Stimulated activated naive CD4-positive, alpha-beta T cell treated with Interleukin-2 at 50 U/mL for 16 hours (primary cell): ENCODE measurements around the gene DPP4.

Source experiments
- DNase-seq: peaks from one replicate; lab custom pipeline; 2025; lab: John Stamatoyannopoulos, UW

Gene DPP4

DNA sequence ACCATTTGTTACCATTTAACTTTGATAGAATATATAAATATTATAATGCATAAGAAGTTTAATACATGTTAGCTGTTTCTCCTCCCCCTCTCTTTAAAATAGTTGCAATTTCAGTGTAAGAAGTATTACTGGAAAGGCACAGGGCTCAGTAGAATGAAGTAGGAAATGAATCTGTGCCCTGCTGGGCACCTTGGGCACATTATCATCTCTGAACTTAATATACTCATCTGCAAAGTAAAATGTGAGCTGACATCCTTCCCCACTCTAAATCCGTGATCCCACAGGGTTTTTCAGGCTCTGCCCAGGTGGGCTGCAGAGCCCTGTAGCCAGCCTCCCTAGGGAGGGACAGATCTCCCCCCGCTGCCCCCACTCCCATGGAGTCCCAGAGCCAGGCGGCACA lies 56.8 kb downstream of the DPP4 start:
- DNase-seq = no peak

DNA sequence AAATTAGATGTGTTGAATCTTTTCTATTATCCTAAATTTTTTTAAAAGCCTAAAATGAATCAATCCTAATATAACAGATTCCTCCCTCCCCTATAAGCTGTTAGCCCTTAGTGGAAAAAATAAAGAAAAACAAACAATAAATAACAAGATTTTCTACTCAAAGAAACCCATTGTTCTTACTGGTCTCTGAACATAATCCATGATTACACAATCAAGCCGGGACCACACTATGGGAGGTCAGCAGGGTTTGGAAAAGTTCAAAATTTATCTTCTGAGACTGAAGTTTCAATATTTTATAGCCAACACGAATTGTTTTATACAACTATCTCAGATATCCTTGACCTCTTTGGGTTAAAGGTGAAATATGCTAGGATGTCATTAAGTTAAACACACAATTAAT lies 57.9 kb downstream of the DPP4 start:
- DNase-seq = no peak

DNA sequence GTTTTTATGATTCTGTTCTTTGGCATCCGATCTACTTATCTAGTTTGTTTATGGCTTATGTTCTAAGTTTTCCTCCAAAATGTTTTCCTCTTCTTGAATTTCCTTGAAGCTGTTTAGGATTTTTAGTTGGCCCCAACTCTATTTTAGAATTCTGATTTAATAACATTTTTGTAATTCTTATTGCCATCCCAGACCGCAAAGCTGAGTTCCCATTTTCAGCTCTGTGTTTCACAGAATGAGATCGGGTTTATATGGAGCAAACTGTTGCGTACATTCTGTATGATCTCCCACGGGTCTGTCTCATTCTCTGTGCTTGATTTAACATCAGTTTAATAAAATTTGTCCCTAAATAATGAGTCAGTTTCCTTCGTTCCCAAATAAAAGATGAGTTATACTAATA lies 59.3 kb downstream of the DPP4 start:
- no peak for DNase-seq

DNA sequence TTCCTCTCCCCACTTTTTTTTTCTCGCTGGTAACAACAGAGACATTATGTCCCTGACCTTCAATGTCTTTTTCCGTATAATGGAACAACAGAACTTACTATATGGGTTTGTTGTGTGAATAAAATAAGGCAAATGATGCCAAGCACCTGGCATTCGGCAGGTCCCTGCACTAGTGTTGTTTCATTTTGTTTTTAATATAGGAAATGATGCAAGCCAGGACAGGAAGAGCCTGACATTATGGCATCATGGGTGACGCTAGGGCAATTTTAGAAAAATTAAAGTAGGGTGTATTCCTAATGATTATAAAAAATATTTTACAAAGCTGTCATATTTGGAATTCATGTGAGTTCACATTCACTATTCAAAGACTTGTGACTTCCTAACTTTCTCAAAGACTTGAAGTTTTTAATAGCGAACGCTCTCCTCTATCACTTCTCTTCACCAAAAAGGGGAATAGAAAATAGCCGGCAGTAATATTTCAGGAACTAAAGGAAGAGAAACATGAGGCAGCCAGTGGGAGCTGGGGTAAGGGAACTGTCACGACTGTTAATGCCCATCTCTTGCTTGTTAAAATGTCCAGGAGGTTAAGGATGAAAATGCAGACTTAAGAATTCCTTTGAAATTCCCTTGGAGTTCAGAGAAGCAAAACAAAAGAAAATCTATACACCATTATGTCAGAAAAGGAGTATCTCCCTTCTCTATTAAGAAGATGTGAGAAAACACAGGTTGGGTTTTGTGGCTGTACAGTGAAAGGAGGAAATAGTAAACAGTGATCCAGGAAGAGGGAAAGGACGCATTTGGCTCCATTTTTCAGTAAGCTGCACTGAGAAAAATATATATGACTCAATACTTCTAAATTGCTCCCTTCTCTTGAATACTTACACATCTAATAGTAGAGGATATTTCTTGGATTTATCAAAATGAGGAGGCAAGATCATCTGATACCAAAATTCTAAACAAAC lies 60.2 kb downstream of the DPP4 start:
- no peak for DNase-seq

DNA sequence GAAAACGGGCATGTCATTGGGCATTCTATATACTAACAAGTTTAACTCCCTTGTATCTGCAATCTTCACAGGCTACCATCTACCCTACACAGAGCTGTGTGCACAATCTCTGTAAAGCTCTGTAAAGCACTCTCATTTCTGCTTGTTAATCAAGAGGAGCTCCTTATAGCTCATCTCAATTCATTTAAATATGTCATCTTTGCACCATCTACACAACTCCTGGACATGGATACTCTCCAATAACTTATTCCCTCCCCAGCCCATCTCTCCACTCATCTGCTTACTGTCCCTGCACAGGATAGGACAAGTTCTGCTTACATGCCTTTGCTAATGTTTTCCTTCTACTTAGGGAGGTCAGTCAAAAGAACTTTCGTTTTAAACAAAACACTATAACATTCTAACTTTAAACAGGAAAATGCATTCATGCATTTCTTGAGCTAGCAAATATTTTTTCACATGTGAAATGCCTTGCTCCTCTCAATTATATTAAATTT lies 61.4 kb downstream of the DPP4 start:
- no peak for DNase-seq

DNA sequence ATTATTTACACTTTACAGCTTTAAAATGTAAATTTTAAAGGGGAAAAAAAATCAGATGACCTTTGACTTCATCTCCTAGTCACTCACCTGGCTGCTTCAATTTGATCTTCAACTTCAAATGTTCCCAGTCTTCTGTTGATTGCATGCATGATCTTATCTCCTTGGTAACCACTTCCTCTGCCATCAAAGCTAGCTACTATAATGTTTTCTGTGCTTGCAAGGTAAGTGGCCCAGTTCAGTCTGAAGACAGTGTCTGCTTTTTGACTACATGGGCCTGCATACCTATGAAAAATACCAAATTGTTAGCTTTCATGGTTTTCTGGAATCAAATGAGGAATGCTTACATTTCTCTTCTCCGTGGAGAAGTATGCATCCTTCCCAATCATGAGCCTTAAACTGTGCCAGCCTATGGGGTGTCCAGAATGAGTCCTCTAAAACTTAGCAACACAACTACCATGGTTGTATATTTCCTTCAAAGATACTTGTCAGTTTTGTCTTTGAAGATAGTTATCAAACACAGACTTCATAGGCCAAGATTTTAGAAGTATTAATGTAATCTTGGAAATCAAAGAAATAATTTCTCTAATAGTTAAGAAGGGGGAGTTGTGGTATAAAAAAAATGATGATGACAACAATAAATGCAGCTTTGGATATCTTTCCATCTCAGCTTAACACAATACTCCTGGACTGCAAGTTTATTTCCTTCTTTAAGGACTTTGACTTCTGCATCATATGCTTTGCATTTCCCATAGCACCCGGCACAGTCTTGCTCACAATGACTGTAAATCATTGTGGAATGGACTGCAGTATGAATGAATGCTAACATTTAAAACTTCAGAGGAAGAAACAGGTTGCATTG lies 62.1 kb downstream of the DPP4 start:
- no peak for DNase-seq

DNA sequence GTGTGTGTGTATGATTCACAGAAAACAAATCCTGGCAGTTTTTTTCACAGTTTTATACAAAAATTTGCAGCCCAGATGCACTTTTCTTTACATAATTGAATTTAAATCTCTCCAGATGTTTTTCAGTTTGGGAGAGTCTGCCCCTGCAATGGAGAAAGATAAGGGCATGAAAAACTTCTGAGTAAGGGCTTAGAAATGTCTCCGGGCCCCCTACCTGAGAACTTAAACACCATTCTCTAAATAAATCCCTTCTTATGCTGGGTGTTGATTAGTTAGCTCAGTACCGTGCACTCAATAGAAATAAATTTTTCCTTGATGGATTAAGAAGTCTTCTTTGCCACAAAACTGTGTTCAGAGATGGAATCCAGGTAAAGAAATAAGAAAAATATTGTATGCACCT lies 64.5 kb downstream of the DPP4 start:
- DNase-seq = no peak

DNA sequence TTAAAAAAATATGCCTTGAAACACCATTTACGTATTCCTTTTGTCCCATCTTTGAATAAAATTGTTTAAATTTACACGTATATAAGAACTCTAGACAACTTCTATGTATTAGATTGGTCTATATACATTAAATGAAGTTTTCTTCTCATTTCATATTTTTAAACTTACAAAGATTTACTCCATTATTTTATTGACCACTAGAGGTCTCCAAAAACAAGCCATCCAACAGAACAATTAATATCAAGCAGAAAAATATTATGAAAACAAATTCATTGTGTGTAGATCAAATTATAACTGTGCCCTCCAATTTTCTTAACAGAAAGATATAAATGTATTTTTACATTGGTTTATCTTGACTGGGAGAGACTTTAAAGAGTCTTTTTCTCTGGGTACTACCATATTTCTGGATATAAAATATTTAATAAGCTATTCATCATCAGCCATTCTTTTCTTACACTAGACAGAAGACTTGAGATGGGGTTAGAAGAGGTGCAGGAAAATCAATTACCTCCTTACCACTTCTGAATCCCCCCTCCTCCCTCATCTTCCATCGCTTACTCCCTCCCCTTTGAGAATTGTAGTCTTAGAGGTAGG lies 66.5 kb downstream of the DPP4 start:
- DNase-seq = no peak

DNA sequence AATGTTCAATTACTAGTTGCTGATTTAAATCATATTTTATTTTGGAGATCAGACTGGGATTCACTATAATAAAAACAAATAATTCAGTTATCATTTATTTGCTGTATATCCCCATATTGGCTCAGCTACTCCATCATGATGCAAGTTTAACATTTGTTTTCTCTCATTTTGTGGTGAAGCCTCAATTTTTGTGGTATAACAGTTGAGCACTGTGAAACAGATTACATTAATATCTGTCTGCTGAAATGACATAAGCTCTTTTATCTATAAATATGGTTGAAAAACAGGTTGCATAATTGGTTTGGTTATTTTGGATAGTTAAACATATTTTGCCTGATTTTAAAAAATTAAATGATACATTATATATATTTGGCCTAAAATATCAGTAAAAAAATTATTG lies 67.7 kb downstream of the DPP4 start:
- no peak for DNase-seq

DNA sequence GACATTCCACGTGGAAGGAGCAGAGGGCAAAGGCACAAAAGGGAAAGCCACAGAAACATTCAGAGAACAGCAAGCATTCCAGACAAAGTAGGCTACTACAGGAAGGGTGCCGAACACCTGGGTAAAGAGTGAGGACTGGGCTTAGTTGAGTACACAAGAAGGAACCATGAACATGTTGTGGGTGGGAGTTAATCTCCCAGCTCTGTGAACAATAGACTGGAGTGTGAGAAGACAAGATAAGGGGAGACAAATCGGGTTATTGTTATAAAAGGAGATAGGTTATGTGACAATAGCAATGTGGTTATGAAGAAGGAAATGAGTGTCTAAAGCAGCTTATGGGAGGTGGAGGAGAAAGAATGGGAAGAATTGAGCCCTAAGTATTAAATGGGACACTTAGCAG lies 70.0 kb downstream of the DPP4 start:
- no peak for DNase-seq

DNA sequence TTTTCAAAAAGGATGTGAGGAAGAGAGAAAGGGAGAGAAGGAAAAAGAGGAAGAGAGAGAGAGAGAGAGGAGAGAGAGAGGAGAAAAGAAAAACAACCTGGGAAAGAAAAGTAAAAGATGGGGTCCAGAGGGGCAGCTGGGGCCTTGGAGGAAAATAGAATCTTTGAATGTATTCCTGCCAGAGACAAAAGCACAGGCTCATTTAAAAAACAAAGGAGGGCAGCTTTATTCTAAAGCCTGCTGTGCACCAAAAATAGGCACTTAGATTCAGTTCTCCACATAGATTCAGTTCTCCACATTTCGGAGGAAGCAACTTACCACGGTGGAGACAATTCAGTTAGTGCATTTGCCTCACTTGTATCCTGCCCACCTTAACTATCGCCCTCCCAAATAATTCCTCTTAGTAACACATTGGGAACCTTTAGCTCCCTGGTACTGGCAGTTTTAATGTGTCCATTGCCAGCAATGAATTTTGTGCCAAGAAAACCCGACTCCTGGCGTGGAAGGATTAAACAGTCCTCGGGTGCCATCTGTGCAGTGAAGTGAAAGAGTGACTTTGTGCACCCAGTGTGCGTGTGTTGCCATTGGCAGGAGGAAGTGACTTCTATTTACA lies 71.3 kb downstream of the DPP4 start:
- DNase-seq = no peak

DNA sequence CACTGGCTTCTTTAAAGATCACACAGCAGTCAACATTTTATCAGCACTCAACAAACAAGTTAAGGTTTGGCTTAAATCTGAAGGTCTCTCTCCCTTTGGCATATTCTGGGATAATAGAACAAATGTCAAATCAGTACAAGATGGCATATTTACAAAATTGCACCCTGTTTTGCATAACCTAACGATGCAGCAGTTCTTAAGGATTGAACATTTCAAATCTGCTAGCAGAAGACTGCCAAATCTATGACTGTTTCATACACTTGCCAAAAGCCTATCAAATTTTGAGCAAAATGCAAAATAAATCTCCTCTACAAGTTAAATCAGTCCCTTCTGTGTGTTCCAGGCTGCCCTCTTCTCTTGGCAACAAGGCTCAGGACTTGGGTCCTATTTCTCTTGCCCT lies 73.6 kb downstream of the DPP4 start:
- DNase-seq = no peak

DNA sequence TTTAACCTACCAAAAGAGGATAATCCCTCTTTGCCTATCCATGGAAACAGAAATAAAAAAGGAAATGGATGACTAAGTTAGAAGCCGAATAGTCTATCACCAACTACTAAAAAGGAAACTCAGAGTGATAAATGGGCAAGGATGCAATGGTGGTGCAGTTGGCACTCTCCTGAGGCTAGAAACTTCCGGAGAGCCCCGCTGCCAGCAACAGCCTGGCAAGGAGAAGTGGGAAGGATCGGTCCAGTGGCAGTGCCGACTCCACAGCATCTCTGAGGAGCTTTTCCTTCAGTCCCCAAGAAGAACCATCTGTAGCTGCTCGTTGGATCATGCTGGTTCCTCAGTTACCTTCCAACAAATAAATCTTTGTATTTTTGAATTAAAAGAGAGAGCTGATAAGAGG lies 74.7 kb downstream of the DPP4 start:
- DNase-seq = no peak

DNA sequence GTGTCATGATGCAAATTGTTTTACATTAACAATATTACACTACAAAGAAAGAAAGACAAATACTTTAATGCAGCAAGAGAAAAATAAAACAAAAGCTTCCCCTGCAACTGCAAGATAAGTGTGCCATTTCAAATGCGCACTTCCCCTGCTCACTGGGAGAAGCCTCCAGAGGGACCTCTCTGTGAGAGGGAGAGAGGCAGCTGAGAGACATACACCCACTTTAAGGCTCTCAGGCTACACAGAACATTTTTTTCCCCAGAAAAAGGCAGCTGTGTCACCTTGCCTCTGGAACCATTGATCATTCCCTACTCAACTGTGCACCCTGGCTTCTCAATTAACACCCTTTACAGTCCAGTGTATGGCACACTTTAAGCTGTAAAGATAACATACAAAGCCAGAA lies 75.2 kb downstream of the DPP4 start:
- DNase-seq = no peak

DNA sequence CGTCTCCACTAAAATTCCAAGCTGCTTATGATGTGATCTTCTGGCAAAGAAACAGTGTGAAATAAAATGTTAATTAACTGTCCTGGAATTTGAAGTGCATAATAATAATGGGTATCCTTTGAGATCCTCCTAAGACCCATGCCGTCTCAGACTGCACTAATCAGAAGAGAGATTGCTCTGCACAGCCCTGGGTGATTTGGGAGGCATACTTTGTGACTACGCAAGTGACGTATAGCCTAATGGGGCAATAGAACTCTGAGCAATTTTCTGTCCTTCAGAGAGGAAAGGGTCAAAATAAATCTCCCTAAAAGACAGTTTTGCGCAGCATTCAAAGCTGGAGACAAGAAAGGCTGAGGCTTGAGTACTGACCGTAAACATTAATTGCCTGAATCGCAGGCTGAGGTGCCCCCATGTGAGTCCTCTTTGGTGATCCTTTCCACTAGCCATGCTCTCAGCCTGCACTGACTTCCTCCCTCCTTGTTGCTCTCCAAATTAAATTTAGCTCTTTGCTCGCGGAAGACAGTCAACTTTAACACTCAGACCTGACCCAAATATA lies 76.0 kb downstream of the DPP4 start:
- no peak for DNase-seq

DNA sequence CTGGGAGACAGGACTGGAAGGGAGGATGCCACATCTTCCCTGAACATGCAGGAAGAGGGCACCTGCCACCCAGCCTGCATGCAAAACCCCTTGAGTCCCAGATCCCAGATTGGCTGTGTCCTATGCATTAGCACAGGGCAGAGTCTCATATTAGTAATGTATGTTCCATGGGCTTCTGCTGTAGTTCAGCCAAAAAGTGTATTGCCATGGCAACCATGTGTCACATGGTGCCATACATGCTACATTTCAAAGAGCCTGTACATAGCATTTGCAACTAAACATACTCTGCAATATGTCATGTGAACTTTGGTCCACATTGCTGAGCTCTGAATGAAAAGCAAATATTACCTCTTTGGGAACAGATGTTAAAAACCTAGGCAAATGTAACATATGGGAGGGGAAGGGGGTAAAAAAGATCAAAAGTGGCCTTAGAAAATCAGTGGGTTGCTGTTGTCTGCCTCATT lies 78.4 kb downstream of the DPP4 start:
- DNase-seq = no peak

DNA sequence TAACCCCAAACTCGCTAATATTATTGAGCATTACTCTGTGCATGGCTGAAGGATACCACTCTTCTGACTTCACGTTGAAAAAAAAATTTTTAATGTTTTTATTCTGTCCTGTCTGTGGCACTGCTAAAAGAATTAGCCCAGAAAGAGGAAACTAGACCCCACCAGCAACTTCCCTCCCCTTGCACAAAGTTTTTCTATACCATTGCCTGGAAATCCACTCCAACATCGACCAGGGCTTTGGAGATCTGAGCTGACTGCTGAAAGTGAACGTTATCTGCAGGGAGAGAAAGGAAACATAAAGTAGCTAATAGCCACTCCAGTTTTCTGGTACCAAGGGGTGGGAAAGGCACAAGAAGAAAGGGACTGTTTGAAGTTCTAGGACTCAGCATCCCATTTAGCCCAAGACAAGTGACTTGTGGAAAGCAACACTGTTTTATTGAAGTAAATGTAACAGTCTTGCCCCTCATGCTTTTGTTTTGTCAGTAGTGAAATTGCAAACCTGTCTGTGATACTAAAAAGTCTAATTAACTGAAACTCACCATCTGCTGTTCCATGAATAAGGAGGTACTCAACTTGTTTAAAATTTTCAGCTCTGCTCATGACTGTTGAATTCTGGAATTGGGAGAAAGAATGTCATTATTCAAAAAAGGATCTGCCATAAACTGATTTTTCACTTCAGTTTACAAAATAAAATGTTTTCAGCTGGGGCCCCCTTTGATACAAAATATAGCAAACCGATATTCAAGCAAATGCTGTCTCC lies 79.1 kb downstream of the DPP4 start:
- DNase-seq = no peak

DNA sequence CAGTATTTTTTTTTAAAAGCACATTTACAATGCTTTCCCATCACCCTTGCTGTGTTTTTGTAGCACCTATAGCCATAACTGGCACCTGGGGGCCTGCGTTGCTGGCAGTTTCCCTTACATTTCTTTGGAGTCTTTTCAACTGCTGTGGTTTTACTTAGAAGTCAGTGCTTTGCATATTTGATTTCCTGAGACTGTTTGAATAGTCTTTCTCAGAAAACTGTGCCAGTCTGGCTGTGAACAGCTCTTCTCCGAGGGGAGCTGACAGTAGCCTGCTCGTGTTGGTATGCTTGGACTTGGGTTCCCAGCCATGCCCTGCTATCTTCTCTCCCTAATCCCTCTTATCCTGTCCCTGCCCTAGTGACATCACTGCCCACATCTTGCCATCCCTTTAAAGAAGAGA lies 81.5 kb downstream of the DPP4 start:
- DNase-seq = peak; percentile 40

DNA sequence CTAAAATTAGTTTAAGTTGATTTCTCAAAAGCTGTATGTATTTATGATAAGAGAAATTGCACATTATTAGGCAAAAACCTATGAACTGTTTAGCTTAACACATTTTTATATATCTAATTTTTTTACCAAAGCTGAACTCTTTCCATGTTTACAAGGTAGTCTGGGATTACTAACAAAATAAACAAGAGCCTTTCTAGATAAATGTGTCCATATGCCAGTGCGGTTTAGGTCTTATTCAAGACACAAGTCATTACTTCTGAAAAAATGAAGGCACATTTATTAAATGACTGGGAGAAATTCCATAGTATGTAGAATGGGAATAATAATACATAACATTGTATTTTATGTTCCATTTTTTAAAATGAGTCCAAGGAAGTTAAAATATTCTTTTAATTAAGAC lies 82.0 kb downstream of the DPP4 start:
- no peak for DNase-seq

DNA sequence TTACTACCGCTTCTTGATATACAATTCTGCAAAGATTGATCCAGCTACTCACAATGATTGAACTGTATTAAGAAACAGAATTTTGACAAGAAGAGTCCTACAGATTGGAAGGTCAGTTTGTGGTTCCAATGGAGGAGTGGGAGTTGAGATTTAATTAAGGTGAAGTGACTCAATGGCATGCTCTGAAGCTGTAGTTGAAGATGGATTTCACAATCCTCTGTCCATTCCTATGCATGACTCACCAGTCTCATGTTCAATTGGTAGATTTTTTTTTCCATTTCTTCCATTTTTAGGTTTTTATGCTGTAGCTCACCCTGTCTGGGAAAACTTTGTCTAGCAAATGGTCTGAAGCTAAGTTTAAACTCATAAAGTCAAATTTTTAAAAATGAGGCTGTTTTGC lies 83.3 kb downstream of the DPP4 start:
- no peak for DNase-seq

DNA sequence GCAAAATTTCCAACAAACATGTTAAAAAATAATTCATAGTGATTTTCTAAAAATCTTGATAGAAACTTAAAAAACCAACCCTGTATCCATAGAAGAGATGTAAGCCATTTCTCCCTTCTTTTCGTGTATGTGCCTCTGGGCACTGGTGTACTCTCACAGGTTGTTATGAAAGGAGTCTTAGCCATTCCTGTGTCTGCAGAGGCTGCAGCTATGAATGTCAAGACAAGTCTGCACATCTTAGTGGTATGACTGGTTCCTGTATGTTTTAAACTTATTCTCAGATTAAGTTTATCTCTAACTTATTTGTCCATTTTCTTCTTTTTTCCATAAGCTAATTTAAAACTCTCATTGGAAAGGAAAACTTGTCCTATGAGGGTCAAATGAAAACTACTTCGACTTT lies 84.0 kb downstream of the DPP4 start:
- no peak for DNase-seq
